Panc1 (cell line): ENCODE results near the gene FREM3. TPM values are rescaled to one million over a fixed set of nuclear protein-coding genes. Genes with fewer than 3 reads are reported as not detected.
"Not testable (repeated sequence)": the region's sequence is repeated elsewhere in the genome, so short reads cannot be mapped to it uniquely, and the experiment has no call there.

ENCODE experiments used
- ATAC-seq: fragments of 200-7000 bp; cut with Tn5 transposase; 2 replicates; pipeline ENCODE4 v1.9.1; 2020; ENCODE audit warnings: mild to moderate bottlenecking, moderate library complexity
- BruUV-seq: library from RNA; stranded (reverse); fragments of 400-500 nt; replicated peaks from 2 replicates; lab custom pipeline; 2021; lab: Mats Ljungman, UMichigan
- CTCF ChIA-PET: fragments of 300-600 bp; sonication (Branson Sonifier 250); formaldehyde crosslinking; loops from one replicate; lab custom pipeline; 2022; ENCODE audit warnings: antibody characterized with exemption; lab: Charles Lee
- POLR2A ChIA-PET: fragments of 300-600 bp; sonication (Branson Sonifier 250); formaldehyde crosslinking; loops from one replicate; lab custom pipeline; 2022; ENCODE audit warnings: antibody characterized with exemption; lab: Charles Lee
- DNase-seq: peaks from one replicate; pipeline ENCODE4 v3.0.0-alpha.2; 2010; ENCODE audit warnings: low read depth, low spot score
- H3K27ac ChIP-seq: 2 replicates; pipeline ENCODE4 v1.5.1; 2011; ENCODE audit warnings: mild to moderate bottlenecking, low read length, inconsistent platforms
- H3K27me3 ChIP-seq: fragments of 200-500 bp; sonication (Bioruptor generic); 2 replicates; pipeline ENCODE4 v1.6.0; 2014; ENCODE audit warnings: low read length, inconsistent platforms; ENCODE audit not compliant: control insufficient read depth, insufficient read depth
- H3K36me3 ChIP-seq: fragments of 200-500 bp; sonication (Bioruptor generic); 2 replicates; pipeline ENCODE4 v1.5.1; 2014; ENCODE audit warnings: inconsistent platforms, mild to moderate bottlenecking, low read length, moderate library complexity; ENCODE audit not compliant: control insufficient read depth, insufficient read depth
- H3K4me1 ChIP-seq: 2 replicates; pipeline ENCODE4 v1.5.1; 2011; ENCODE audit warnings: inconsistent platforms, mild to moderate bottlenecking, low read length, moderate library complexity; ENCODE audit not compliant: control insufficient read depth, insufficient read depth
- H3K4me3 ChIP-seq, 2 experiments: 2 replicates each; pipeline ENCODE4 v1.5.1; 2011 to 2012; ENCODE audit warnings: low read depth in 2 of 2, low read length in 2 of 2, mild to moderate bottlenecking in 2 of 2, inconsistent platforms in 1 of 2, moderate library complexity in 1 of 2
- H3K9me3 ChIP-seq: fragments of 200-500 bp; sonication (Bioruptor generic); 2 replicates; pipeline ENCODE4 v1.5.1; 2014; ENCODE audit warnings: low read depth, mild to moderate bottlenecking, inconsistent platforms, low read length, moderate library complexity; ENCODE audit not compliant: control insufficient read depth, insufficient read depth
- POLR2AphosphoS5 ChIP-seq: IDR thresholded peaks from 2 replicates; pipeline ENCODE4 v1.6.1; 2012; ENCODE audit warnings: mild to moderate bottlenecking, low read depth, low read length, moderate library complexity
- REST ChIP-seq, 2 experiments: IDR thresholded peaks; 2 replicates each; pipeline ENCODE4 v1.6.1; 2011 to 2012; ENCODE audit warnings: low read depth in 2 of 2, control low read depth in 1 of 2, low read length in 1 of 2, mild to moderate bottlenecking in 1 of 2, moderate library complexity in 1 of 2; ENCODE audit not compliant: insufficient read depth in 1 of 2
- SIN3A ChIP-seq: IDR thresholded peaks from 2 replicates; pipeline ENCODE4 v1.6.1; 2012; ENCODE audit warnings: low read depth, mild to moderate bottlenecking, low read length, moderate library complexity, borderline replicate concordance; ENCODE audit not compliant: insufficient read depth
- TCF7L2 ChIP-seq: IDR thresholded peaks from 2 replicates; pipeline ENCODE4 v1.6.1; 2011; ENCODE audit warnings: mild to moderate bottlenecking, low read depth, low read length, inconsistent platforms
- in situ Hi-C: cut with HindIII; loops from 2 replicates; pipeline ENCODE4 v1.10.0; 2016; ENCODE audit warnings: low sequenced_read_pairs, low pct_unique_long_range_greater_than_20kb
- intact Hi-C: fragments of 100-400 bp; cut with micrococcal nuclease; formaldehyde crosslinking; loops from one replicate; pipeline ENCODE4 v1.10.0; 2022; ENCODE audit not compliant: unreplicated experiment
- total RNA-seq: library from RNA; stranded (reverse); gene quantifications from one replicate; pipeline ENCODE4 v1.2.1, GENCODE V29; 2021; ENCODE audit not compliant: unreplicated experiment
- TF ChIP-seq, protein P1 (sequence below): fragments of 450-650 bp; IDR thresholded peaks from 2 replicates; pipeline ENCODE4 v1.5.1; 2017; ENCODE audit warnings: mild to moderate bottlenecking

The FREM3 gene
- total RNA-seq, 1 experiment from 2014 or later, result not detected

- Histone ChIP-seq H3K4me3 (no peak overlapping the region), H3K27ac (no peak overlapping the region)
Measured at GRCh38 chr4:143726714-143727113, 26.2 kb upstream of the FREM3 start.

GRCh38 chr4:143721317-143721716, 20.8 kb upstream of the FREM3 start:
- H3K9me3 ChIP-seq, result no peaks in the 10 kb centered on the region
- no peaks in the 10 kb centered on the region for H3K27me3 ChIP-seq
- CTCF ChIA-PET, result no interaction called here
- H3K27ac ChIP-seq, result no peak overlapping the region
- H3K4me3 ChIP-seq, result no peak overlapping the region
- ATAC-seq (no peak), DNase-seq (no peak)
- in situ Hi-C loops (no loop called here), intact Hi-C loops (no loop called here)
- no TSS peak for BruUV-seq
- no peaks in the 10 kb centered on the region for H3K4me1 ChIP-seq
- TF ChIP-seq SIN3A (no peak), REST (IDR thresholded peaks at IDR 0.05; ENCODE audit: insufficient read depth in 1 of 2, low read depth in 2 of 2, low read length in 1 of 2) (no peak), TCF7L2 (no peak), POLR2AphosphoS5 (no peak)
- TF ChIP-seq, protein P1, sequence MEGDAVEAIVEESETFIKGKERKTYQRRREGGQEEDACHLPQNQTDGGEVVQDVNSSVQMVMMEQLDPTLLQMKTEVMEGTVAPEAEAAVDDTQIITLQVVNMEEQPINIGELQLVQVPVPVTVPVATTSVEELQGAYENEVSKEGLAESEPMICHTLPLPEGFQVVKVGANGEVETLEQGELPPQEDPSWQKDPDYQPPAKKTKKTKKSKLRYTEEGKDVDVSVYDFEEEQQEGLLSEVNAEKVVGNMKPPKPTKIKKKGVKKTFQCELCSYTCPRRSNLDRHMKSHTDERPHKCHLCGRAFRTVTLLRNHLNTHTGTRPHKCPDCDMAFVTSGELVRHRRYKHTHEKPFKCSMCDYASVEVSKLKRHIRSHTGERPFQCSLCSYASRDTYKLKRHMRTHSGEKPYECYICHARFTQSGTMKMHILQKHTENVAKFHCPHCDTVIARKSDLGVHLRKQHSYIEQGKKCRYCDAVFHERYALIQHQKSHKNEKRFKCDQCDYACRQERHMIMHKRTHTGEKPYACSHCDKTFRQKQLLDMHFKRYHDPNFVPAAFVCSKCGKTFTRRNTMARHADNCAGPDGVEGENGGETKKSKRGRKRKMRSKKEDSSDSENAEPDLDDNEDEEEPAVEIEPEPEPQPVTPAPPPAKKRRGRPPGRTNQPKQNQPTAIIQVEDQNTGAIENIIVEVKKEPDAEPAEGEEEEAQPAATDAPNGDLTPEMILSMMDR, result no peak
- H3K36me3 ChIP-seq, result no peaks in the 10 kb centered on the region
- POLR2A ChIA-PET, result no interaction called here

More at GRCh38 chr4:143726714-143727113, 26.2 kb upstream of the FREM3 start:
- Histone ChIP-seq H3K27me3 (no peaks in the 10 kb centered on the region), H3K36me3 (no peaks in the 10 kb centered on the region), H3K4me1 (no peaks in the 10 kb centered on the region), H3K9me3 (no peaks in the 10 kb centered on the region)
- CTCF ChIA-PET, result no interaction called here
- intact Hi-C loops (no loop called here), in situ Hi-C loops (no loop called here)
- ATAC-seq (no peak), DNase-seq (no peak)
- POLR2A ChIA-PET, result no interaction called here
- BruUV-seq, result no TSS peak
- TF ChIP-seq REST (IDR thresholded peaks at IDR 0.05; ENCODE audit: insufficient read depth in 1 of 2, low read depth in 2 of 2, low read length in 1 of 2), result no peak
- TF ChIP-seq SIN3A, result no peak
- no peak for TF ChIP-seq POLR2AphosphoS5
- no peak for TF ChIP-seq TCF7L2
- TF ChIP-seq, protein P1, result no peak

DNA sequence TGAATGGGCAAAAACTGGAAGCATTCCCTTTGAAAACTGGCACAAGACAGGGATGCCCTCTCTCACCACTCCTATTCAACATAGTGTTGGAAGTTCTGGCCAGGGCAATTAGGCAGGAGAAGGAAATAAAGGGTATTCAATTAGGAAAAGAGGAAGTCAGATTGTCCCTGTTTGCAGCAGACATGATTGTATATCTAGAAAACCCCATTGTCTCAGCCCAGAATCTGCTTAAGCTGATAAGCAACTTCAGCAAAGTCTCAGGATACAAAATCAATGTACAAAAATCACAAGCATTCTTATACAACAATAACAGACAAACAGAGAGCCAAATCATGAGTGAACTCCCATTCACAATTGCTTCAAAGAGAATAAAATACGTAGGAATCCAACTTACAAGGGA, 18.3 kb upstream of the FREM3 start:
- in situ Hi-C loops, DNase-seq, BruUV-seq, ATAC-seq, CTCF ChIA-PET, H3K9me3 ChIP-seq, H3K36me3 ChIP-seq, POLR2A ChIA-PET, H3K4me3 ChIP-seq, H3K27ac ChIP-seq, H3K27me3 ChIP-seq, intact Hi-C loops, H3K4me1 ChIP-seq: not testable (repeated sequence)
